ENCODE results near the gene PSMG4. TPM values are rescaled to one million over a fixed set of nuclear protein-coding genes. Genes with fewer than 3 reads are reported as not detected.
"Not testable (repeated sequence)": the region's sequence is repeated elsewhere in the genome, so short reads cannot be mapped to it uniquely, and the experiment has no call there.

The PSMG4 gene
- total and polyA plus RNA-seq, 2 donors (not counting 3 experiments of a cell fraction or from before 2014, with no cell fraction given), result 31.4 to 46.0 TPM

GRCh38 chr6:3240595-3240994 is 18.2 kb upstream of the PSMG4 start:
- dilution Hi-C loops (cut with MboI; ENCODE audit: extremely low pct_ligation_motif_present, low sequenced_read_pairs), result no loop called here
- BruUV-seq (replicated peaks), result no TSS peak

GRCh38 chr6:3241745-3242144 is 17.0 kb upstream of the PSMG4 start:
- H3K27me3 ChIP-seq (ENCODE audit: control insufficient read depth in 2 of 2, insufficient read depth in 2 of 2, low read length in 2 of 2), result peaks cover 30 to 34% of the 10 kb centered on the region in 2 experiments
- DNase-seq (ENCODE audit: low read depth, low spot score); H3K4me2 ChIP-seq (ENCODE audit: insufficient read depth, low read length); H3K9me3 ChIP-seq (replicated peaks; ENCODE audit: control insufficient read depth, insufficient read depth, low read length); BruUV-seq (replicated peaks); H4K20me1 ChIP-seq (replicated peaks; ENCODE audit: control insufficient read depth, extremely low read depth, insufficient read depth, low read length); H3K79me2 ChIP-seq (ENCODE audit: control insufficient read depth, insufficient read depth, low read length); H3K9ac ChIP-seq (replicated peaks; ENCODE audit: extremely low read depth, insufficient read depth, low read length); POLR2A ChIA-PET; H3K9me1 ChIP-seq (replicated peaks; ENCODE audit: control insufficient read depth, extremely low read depth, insufficient read depth, low read length); H3K4me1 ChIP-seq (ENCODE audit: control insufficient read depth, extremely low read depth, insufficient read depth, low read length); FAIRE-seq; H2AFZ ChIP-seq (ENCODE audit: low read depth, low read length); dilution Hi-C loops (cut with MboI; ENCODE audit: extremely low pct_ligation_motif_present, low sequenced_read_pairs); H3K27ac ChIP-seq (ENCODE audit: insufficient read depth, low read depth, low read length); H3K4me3 ChIP-seq (replicated peaks in 1 of 3; ENCODE audit: insufficient read depth in 1 of 3, low read depth in 1 of 3, low read length in 3 of 3); H3K36me3 ChIP-seq (ENCODE audit: control insufficient read depth in 2 of 2, extremely low read depth in 1 of 2, insufficient read depth in 2 of 2, low read length in 2 of 2); intact Hi-C loops (cut with micrococcal nuclease): not testable (repeated sequence)
- CTCF ChIA-PET, result interaction anchor here (2.3 kb wide), 1 partner anchor 10 kb away, joined by 11 read pairs; no protein-coding TSS in a partner anchor

More at GRCh38 chr6:3240595-3240994, 18.2 kb upstream of the PSMG4 start:
- no peaks in the 10 kb centered on the region for H3K79me2 ChIP-seq (ENCODE audit: control insufficient read depth, insufficient read depth, low read length)
- H3K4me2 ChIP-seq (ENCODE audit: insufficient read depth, low read length), result no peak overlapping the region
- no peak overlapping the region for H3K27ac ChIP-seq (ENCODE audit: insufficient read depth, low read depth, low read length)
- no peaks in the 10 kb centered on the region for H3K4me1 ChIP-seq (ENCODE audit: control insufficient read depth, extremely low read depth, insufficient read depth, low read length)
- no peaks in the 10 kb centered on the region for H4K20me1 ChIP-seq (replicated peaks; ENCODE audit: control insufficient read depth, extremely low read depth, insufficient read depth, low read length)
- H3K9ac ChIP-seq (replicated peaks; ENCODE audit: extremely low read depth, insufficient read depth, low read length), result no peak overlapping the region
- intact Hi-C loops (cut with micrococcal nuclease), result no loop called here
- H3K36me3 ChIP-seq (ENCODE audit: control insufficient read depth in 2 of 2, extremely low read depth in 1 of 2, insufficient read depth in 2 of 2, low read length in 2 of 2), result no peaks in the 10 kb centered on the region
- H3K4me3 ChIP-seq (replicated peaks in 1 of 3; ENCODE audit: insufficient read depth in 1 of 3, low read depth in 1 of 3, low read length in 3 of 3), result no peak overlapping the region
- no peak overlapping the region for H2AFZ ChIP-seq (ENCODE audit: low read depth, low read length)
- TF ChIP-seq GATA2 (IDR thresholded peaks at IDR 0.05; ENCODE audit: insufficient read depth, insufficient read length, low read depth, low read length), result no peak
- no peak for TF ChIP-seq FOS (IDR thresholded peaks at IDR 0.05; ENCODE audit: borderline replicate concordance, insufficient read depth, low read length)
- TF ChIP-seq POLR2AphosphoS5 (IDR thresholded peaks at IDR 0.05; ENCODE audit: insufficient read depth, low read depth, low read length), result no peak
- TF ChIP-seq MAX (IDR thresholded peaks at IDR 0.05; ENCODE audit: insufficient read depth, insufficient read length), result no peak
- TF ChIP-seq JUN (IDR thresholded peaks at IDR 0.05; ENCODE audit: borderline replicate concordance, insufficient read depth, insufficient read length, low read depth), result no peak
- no peak for TF ChIP-seq POLR2A (IDR thresholded peaks at IDR 0.05; ENCODE audit: low read depth, low read length)
- no peak for TF ChIP-seq EZH2 (IDR thresholded peaks at IDR 0.05; ENCODE audit: borderline replicate concordance, low read depth, low read length, severe bottlenecking)
- no peak for TF ChIP-seq CTCF (IDR thresholded peaks at IDR 0.05; ENCODE audit: extremely low read depth in 1 of 2, insufficient read depth in 1 of 2, low read depth in 1 of 2, low read length in 2 of 2)
- TF ChIP-seq MYC (IDR thresholded peaks at IDR 0.05; ENCODE audit: low read depth, low read length), result no peak
- no peaks in the 10 kb centered on the region for H3K9me3 ChIP-seq (replicated peaks; ENCODE audit: control insufficient read depth, insufficient read depth, low read length)
- H3K9me1 ChIP-seq (replicated peaks; ENCODE audit: control insufficient read depth, extremely low read depth, insufficient read depth, low read length), result no peaks in the 10 kb centered on the region
- no peak for DNase-seq (ENCODE audit: low read depth, low spot score)
- FAIRE-seq, result no peak
- peaks cover 37 to 41% of the 10 kb centered on the region in 2 experiments for H3K27me3 ChIP-seq (ENCODE audit: control insufficient read depth in 2 of 2, insufficient read depth in 2 of 2, low read length in 2 of 2)
- ChIA-PET POLR2A (no interaction called here), CTCF (interaction anchor here (1.9 to 2.4 kb wide), 2 partner anchors 9 to 11 kb away, joined by 7 to 17 read pairs; no protein-coding TSS in a partner anchor)
